ENCODE results near the gene STIMATE.

- TF ChIP-seq CTCF (IDR thresholded peaks at IDR 0.05 in 8 of 11, conservative IDR thresholded peaks at IDR 0.05 in 3 of 11) (no peak), POLR2A (IDR thresholded peaks at IDR 0.05) (no peak), POLR2AphosphoS5 (IDR thresholded peaks at IDR 0.05) (no peak)
Measured at GRCh38 chr3:52822363-52822762, 75.0 kb downstream of the STIMATE start.

All from spleen (tissue), 7 donors.